Measurements from ENCODE around the gene GLRX5. TPM values are rescaled to one million over a fixed set of nuclear protein-coding genes. Genes with fewer than 3 reads are reported as not detected.
"Not testable (repeated sequence)": the region's sequence is repeated elsewhere in the genome, so short reads cannot be mapped to it uniquely, and the experiment has no call there.

GLRX5 gene
- total RNA-seq, 1 experiment from 2014 or later: 68.8 TPM

GRCh38 chr14:95509495-95509894, 25.4 kb upstream of the GLRX5 start:
- intact Hi-C loops (cut with micrococcal nuclease; ENCODE audit: unreplicated experiment): no loop called here
- ChIA-PET CTCF (no interaction called here), POLR2A (ENCODE audit: low non-redundant PET) (no interaction called here)
- BruUV-seq (replicated peaks): no TSS peak
- Histone ChIP-seq H3K9me3 (ENCODE audit: low read depth, low read length, poor library complexity, severe bottlenecking) (no peaks in the 10 kb centered on the region), H3K4me3 (ENCODE audit: low read depth, low read length, poor library complexity, severe bottlenecking) (no peak overlapping the region), H3K36me3 (ENCODE audit: insufficient read depth, low read length, poor library complexity, severe bottlenecking) (no peaks in the 10 kb centered on the region), H3K4me1 (ENCODE audit: insufficient read depth, low read length, poor library complexity, severe bottlenecking) (peaks cover 2% of the 10 kb centered on the region), H3K27me3 (replicated peaks; ENCODE audit: insufficient read depth, low read depth, low read length, poor library complexity) (no peaks in the 10 kb centered on the region), H3K27ac (ENCODE audit: low read depth, low read length, poor library complexity, severe bottlenecking) (no peak overlapping the region)
- TF ChIP-seq EZH2 (IDR thresholded peaks at IDR 0.05; ENCODE audit: borderline replicate concordance, low read depth, low read length, poor library complexity, severe bottlenecking): no peak
- TF ChIP-seq CTCF (conservative IDR thresholded peaks at IDR 0.05; ENCODE audit: low read depth, low read length): no peak
- no peak for DNase-seq (ENCODE audit: low spot score)

GRCh38 chr14:95510344-95510743, 24.5 kb upstream of the GLRX5 start:
- H3K9me3 ChIP-seq (ENCODE audit: low read depth, low read length, poor library complexity, severe bottlenecking); H3K27me3 ChIP-seq (replicated peaks; ENCODE audit: insufficient read depth, low read depth, low read length, poor library complexity); CTCF ChIA-PET; H3K4me3 ChIP-seq (ENCODE audit: low read depth, low read length, poor library complexity, severe bottlenecking); BruUV-seq (replicated peaks); intact Hi-C loops (cut with micrococcal nuclease; ENCODE audit: unreplicated experiment); POLR2A ChIA-PET (ENCODE audit: low non-redundant PET); H3K27ac ChIP-seq (ENCODE audit: low read depth, low read length, poor library complexity, severe bottlenecking); DNase-seq (ENCODE audit: low spot score); H3K36me3 ChIP-seq (ENCODE audit: insufficient read depth, low read length, poor library complexity, severe bottlenecking): not testable (repeated sequence)
- H3K4me1 ChIP-seq (ENCODE audit: insufficient read depth, low read length, poor library complexity, severe bottlenecking): peaks cover 10% of the 10 kb centered on the region

GRCh38 chr14:95510804-95511203, 24.0 kb upstream of the GLRX5 start:
- no peak for DNase-seq (ENCODE audit: low spot score)
- Histone ChIP-seq H3K27ac (ENCODE audit: low read depth, low read length, poor library complexity, severe bottlenecking) (no peak overlapping the region), H3K9me3 (ENCODE audit: low read depth, low read length, poor library complexity, severe bottlenecking) (no peaks in the 10 kb centered on the region), H3K27me3 (replicated peaks; ENCODE audit: insufficient read depth, low read depth, low read length, poor library complexity) (no peaks in the 10 kb centered on the region), H3K4me3 (ENCODE audit: low read depth, low read length, poor library complexity, severe bottlenecking) (no peak overlapping the region), H3K36me3 (ENCODE audit: insufficient read depth, low read length, poor library complexity, severe bottlenecking) (no peaks in the 10 kb centered on the region), H3K4me1 (ENCODE audit: insufficient read depth, low read length, poor library complexity, severe bottlenecking) (peaks cover 15% of the 10 kb centered on the region)
- ChIA-PET POLR2A (ENCODE audit: low non-redundant PET) (no interaction called here), CTCF (no interaction called here)
- intact Hi-C loops (cut with micrococcal nuclease; ENCODE audit: unreplicated experiment): no loop called here
- no peak for TF ChIP-seq EZH2 (IDR thresholded peaks at IDR 0.05; ENCODE audit: borderline replicate concordance, low read depth, low read length, poor library complexity, severe bottlenecking)
- TF ChIP-seq CTCF (conservative IDR thresholded peaks at IDR 0.05; ENCODE audit: low read depth, low read length): no peak
- no TSS peak for BruUV-seq (replicated peaks)

GRCh38 chr14:95511687-95512086, 23.2 kb upstream of the GLRX5 start:
- intact Hi-C loops (cut with micrococcal nuclease; ENCODE audit: unreplicated experiment): no loop called here
- no peak for TF ChIP-seq EZH2 (IDR thresholded peaks at IDR 0.05; ENCODE audit: borderline replicate concordance, low read depth, low read length, poor library complexity, severe bottlenecking)
- TF ChIP-seq CTCF (conservative IDR thresholded peaks at IDR 0.05; ENCODE audit: low read depth, low read length): no peak
- no TSS peak for BruUV-seq (replicated peaks)
- Histone ChIP-seq H3K36me3 (ENCODE audit: insufficient read depth, low read length, poor library complexity, severe bottlenecking) (no peaks in the 10 kb centered on the region), H3K4me3 (ENCODE audit: low read depth, low read length, poor library complexity, severe bottlenecking) (no peak overlapping the region), H3K9me3 (ENCODE audit: low read depth, low read length, poor library complexity, severe bottlenecking) (no peaks in the 10 kb centered on the region), H3K27me3 (replicated peaks; ENCODE audit: insufficient read depth, low read depth, low read length, poor library complexity) (no peaks in the 10 kb centered on the region), H3K4me1 (ENCODE audit: insufficient read depth, low read length, poor library complexity, severe bottlenecking) (peaks cover 20% of the 10 kb centered on the region), H3K27ac (ENCODE audit: low read depth, low read length, poor library complexity, severe bottlenecking) (no peak overlapping the region)
- CTCF ChIA-PET: no interaction called here
- POLR2A ChIA-PET (ENCODE audit: low non-redundant PET): no interaction called here
- no peak for DNase-seq (ENCODE audit: low spot score)
